GM18508 (cell line): Measurements from ENCODE around the gene TMC8.

Experiments used
- ATAC-seq: cut with Tn5 transposase; IDR thresholded peaks from one replicate; pipeline ENCODE4 v1.9.1; 2021; ENCODE audit warnings: moderate number of reproducible peaks; ENCODE audit not compliant: insufficient read depth, unreplicated experiment

The TMC8 gene

DNA sequence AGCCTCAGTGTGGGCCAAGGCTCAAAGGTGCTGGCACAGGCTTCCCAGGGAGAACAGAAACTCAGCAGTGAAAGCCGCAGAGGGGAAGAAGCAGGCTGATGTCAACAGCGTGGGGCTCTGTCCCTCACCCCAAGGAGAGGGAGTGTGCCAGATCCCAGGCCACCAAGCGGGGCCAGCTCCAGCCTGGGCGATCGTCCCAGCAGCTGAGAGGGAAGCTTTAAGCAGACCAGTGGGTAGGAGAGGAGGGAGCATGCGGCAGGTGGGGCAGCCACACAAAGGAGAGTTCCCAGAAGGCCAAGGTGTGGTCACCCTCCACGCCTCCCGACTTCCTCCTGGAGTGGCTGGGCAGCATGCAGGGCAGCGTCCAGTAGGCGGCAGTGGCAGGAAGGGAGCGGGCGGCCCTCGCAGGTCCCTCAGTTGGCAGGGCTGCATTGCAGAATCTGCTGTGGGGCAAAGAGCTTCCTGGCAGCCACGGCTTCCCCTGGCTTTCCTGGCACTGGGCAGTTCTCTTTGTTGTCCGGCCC is 43.8 kb downstream of the TMC8 start:
- no peak for ATAC-seq

DNA sequence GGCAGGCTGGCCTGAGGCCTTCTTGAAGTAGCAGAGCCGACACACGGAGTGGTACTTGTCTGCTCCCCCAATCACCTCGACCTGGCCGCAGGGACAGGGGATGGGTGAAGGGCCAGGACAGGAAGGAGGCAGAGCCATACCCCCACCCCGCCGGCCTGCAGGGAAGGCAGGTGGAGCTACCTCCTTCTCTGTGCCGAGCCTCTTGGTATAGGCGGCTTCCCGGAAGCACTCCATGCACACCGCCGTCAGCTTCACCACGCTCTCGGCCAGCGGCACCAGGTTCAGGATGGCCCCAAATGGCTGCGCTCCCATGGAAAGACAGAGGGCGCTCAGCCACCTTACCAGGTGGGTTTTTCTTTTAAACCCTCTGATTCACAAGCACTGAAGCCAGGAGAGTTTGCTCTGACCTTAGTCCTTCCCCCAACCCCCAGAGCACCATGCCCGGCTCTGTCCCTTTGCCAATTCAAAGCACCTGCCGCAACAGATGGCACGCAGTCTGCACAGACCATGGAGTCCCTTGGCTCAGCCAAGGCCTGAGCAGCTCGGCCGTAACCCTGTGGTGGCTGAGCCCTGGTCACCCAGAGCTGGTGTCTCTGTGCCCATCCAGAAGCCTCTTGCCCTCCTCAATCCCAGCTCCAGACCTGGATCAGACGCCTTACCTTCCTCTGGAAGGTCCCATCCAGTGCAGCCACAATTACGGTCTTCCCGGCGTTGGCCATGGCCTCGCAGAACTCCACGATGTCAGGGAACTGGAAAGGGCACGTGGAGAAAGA is 44.5 kb downstream of the TMC8 start:
- ATAC-seq = no peak

DNA sequence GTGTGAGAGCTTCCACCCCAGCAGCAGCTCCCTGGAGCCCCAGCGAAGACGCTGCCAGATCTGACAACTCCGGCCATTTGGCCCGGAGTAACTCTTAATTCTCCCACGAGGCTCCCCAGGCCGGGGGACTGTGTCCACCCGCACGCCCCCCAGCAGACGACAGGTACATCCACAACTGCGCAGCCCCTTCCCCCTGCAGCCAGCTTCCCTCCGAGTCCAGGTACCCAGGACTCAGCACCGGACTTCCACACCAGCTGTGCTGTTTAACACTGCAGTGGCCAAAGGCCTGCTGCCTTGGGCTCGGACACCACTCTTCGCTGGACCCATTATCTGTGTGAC is 45.0 kb downstream of the TMC8 start:
- no peak for ATAC-seq

DNA sequence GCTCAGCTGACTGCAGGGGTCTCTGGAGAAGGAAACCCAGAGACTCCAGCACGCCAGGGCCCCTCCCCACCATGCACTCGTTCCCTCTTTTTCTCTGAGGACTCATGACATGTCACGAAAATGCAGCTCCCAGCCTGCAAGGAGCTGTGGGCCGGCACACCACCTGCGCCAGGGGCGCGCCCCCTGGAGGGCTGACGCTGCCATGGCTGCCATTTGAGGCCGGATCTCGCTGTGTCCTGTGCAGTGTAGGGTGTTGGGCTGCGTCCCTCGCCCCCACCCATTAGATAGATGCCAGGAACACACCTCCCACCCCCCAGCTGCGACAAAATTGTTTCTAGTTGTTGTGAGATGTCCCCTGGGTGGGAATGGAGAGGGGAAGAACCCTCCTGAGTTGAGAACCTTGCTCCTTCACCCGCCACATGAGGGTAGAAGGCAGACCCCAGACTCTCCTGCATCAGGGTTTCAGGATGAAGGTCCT is 46.0 kb downstream of the TMC8 start:
- no peak for ATAC-seq

DNA sequence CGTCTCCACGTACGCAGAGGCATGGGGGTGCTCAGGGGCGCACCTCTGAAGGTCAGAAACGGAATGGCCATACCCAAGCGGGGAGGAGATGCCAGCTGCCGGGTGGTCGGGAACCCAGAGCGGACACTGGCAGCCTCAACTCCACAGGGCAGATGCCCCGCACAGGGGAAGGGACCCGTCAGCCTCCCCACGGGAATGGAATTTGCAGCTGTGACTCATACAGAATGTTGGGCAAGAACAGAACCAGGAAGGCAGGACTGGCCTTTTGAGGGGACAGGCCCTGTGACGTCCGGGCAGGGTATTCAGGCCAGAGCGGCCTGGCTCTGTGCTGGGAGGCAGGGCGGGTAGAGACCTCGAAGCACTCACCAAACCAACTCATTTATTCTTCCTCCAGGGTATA is 48.8 kb downstream of the TMC8 start:
- ATAC-seq = no peak

DNA sequence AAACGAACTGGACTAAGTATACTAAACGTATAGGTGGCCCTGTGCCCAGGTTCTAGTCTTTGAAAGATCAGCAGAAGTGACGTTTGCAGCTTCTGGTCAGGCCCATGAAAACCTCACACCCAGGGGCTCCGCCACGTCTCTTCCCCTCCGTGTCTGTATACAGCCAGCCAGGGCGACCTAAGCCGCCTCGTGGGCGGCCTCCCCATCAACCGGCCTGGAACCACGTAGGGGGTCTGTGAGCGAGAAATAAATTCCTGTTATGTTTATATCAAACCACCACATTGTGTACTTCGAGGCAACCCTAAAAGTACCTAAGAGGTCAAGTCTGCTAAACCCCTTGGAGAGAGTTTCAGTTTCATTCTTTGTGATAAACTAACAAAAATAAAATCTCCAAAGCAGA is 49.5 kb downstream of the TMC8 start:
- ATAC-seq = no peak

DNA sequence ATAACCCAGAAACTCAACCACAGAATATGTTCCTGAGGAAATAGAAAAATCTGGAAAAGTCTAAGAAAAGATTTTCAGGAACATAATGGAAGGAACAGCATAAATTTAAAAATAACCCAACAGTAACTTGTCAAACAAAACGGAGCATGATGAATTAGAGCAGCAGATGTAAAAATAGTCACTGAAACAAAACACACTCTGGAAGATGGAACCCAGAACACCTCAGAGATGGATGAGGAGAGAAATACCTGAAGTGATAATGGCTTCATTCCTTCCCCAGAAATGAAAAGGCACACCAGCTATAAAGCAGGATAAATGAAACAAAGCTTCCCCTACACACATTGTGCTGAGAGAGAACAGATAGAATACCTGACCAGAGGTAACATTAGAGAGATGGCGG is 49.9 kb downstream of the TMC8 start:
- no peak for ATAC-seq

DNA sequence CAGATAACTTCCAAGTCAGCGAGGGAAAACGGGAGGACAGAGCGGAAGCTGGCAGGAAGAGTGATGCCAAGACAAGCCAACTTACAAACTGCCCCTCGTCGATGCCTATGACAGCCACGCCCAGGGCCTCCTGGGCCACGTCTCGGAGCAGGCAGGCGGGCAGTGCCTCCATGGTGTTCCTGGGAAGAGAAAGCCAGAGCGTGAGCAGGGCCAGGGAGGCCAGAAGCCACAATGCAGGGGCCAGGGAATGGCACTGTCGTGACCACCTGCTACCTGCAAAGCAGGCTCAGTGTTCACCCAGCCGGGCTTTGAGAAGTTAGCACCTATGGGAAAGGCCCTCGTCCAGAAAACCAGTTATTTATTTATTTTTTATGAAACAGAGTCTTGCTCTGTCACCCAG is 51.9 kb downstream of the TMC8 start:
- ATAC-seq = no peak

DNA sequence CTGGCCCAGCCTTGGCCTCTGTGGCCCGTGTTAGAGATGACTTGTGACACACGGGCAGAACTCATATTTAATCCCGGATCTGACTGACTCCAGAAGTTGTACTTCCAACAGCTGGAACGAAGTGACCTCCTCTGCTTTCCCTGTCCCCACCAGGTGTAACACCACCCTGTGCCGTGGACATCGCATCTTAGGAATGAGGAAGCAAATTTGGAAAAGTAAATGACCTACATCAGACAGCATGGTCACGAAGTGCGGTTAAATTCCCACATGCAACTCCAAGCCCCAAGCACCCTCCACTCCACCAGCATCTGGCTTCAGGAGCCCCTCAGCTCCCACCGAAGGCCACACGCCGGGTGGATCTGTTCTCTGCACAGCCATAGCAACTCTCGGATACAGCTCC is 53.3 kb downstream of the TMC8 start:
- no peak for ATAC-seq

DNA sequence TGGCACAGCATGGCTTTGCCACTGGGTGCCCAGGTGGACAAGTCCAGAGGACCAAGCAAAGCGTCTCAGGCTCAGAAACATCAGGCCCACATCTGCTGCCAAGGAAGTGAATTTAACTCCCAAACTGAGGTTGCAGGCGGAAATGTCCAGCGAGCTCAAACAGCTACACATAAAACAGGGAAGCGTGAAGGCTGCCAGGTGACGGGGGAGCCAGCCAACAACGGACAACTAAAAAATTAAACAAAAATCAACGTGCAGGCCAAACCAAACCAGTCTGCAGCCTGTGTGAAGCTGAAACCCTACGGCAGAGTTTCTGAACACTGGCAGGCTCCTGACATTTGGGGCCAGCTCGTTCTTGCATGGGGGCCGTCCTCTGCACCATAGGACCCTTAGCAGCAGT is 53.8 kb downstream of the TMC8 start:
- no peak for ATAC-seq

DNA sequence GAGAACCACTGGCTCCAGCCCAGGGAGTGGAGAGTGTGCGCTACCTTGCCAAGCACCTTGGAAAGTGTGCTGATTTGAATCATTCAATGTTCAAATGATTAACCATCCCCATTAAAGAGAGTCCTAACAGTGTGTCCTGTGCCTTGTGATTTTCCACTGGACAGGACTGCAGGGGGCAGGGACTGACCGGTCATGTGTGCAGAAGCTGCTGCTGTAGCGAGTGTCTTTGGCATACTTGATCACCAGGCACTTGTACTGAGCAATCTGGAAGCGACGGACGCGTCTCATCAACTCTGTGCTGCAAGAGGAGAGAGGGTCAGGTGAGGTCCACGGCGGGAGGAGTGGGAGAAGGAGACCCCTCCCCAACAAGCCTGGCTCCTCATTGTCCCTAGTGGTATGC is 54.3 kb downstream of the TMC8 start:
- no peak for ATAC-seq

DNA sequence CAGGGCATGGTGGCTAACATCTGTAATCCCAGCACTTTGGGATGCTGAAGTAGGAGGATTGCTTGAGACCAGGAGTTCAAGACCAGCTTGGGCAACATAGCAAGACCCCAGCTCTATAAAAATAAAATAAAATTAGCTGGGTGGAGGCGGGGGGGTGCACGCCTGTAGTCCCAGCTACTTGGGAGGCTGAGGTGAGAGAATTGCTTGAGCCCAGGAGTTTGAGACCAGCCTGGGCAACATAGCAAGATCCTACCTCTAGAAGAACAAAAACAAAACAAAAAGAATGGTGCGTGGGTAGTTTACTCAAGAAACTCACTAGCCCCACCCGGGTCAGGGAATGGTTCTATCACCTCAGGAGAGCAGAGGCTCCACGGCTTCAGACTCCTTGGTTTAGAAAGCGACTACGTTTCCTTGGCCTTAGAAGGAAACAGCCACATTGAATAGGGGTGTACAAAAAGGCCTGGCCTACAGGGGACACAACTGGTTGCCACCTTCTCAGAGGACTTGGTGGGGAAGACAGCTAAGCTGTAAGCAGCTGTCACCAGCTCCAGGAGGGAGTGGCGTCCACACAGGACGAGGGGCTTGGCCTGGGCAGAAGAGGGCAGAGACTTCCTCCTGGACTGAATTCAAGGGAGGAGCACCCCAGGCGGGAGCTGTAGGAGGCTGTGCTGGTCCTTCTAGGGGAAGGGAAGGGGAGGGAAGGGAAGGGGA is 55.6 kb downstream of the TMC8 start:
- no peak for ATAC-seq

DNA sequence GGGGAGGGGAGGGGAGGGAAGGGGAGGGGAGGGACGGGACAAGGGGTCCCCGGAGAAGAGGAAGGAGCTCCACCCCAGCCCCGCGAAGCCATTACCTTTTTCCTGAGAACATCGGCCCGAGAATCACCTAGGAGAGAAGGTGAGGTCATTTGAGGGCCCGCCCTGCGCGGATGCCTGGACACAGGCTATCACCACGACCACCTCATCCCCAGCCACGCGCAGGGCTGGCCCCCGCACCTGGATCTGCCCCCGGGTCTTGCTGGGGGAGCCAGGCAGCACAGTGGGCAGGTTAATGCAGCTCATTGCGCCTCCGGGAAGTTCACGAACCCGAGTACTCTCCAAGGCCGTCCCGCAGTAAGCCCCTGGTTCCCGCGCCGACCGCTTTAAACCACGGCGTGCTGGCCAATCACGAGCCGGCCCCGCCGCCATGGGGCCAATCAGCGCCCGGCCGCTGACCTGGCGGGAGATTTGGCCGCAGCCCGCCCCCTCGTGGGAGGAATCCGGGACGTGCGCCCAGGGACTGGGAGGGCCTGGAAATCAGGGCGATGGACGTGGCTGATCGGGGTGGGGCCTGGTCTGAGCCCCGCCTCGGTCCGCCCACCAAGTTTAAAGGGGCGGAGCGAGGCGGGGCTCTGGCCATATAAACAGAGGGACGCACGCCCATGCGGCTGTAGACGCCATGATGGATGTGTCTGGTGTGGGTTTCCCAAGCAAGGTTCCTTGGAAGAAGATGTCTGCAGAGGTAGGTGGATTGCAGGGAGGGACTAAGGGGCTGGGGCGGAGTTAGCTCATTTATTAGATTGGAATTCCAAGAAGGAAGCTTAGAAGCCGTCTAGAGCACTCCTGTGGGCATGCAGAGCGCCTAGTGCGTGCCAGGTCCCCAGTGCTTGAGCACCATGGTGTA is 56.4 kb downstream of the TMC8 start, which contains the start of the genes AFMID and TK1:
Gene AFMID (plus strand): TSS at position 671 of the 904 bp plus-strand sequence. CDS start 9 bp downstream, at position 680.
Gene TK1 (minus strand): TSS at position 361 of the 904 bp plus-strand sequence. CDS start 58 bp downstream, at position 303.
- ATAC-seq = peak; percentile 52
